ENCODE results near the gene STK26. TPM values are rescaled to one million over a fixed set of nuclear protein-coding genes. Genes with fewer than 3 reads are reported as not detected.

The STK26 gene
- total RNA-seq, 2 donors from 2014 or later: 7.7 to 11.1 TPM

DNA sequence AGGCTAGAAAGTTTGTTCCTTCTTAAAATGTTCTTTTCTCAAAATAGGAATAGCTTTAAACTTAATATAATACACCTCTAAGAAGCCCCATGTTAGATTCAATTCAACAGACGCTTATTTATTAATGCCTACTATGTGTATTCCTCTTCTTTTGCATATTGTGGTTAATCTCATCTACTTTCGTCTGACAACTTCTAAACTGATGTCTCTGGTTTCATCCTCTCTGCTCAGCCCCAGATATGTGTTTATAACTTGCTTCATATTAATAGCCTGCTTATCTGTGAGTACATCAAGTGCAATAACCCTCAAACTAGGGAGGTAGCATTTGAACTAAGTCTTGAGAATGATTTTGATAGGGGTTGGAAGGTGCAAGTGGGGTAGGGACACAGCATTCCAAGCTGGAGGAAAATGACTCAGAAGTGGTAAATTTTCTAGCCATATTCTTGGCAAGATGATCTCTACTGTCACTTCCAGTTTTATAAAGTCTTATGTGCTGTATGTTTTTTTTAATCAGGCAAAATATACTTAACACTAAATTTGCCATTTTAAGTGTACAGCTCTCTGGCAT is 37.0 kb downstream of the STK26 start:
- Histone ChIP-seq H3K4me1 (ENCODE audit: control insufficient read depth in 1 of 2, low read depth in 2 of 2) (no peaks in the 10 kb centered on the region), H3K9me3 (no peaks in the 10 kb centered on the region), H3K36me3 (no peaks in the 10 kb centered on the region), H3K27ac (no peak overlapping the region), H3K27me3 (replicated peaks; ENCODE audit: insufficient read depth) (no peaks in the 10 kb centered on the region), H3K4me3 (no peak overlapping the region)
- ATAC-seq (ENCODE audit: insufficient number of reproducible peaks, low FRiP score, low read depth): no peak
- no peak for DNase-seq (ENCODE audit: low spot score)
- TF ChIP-seq, protein P1, sequence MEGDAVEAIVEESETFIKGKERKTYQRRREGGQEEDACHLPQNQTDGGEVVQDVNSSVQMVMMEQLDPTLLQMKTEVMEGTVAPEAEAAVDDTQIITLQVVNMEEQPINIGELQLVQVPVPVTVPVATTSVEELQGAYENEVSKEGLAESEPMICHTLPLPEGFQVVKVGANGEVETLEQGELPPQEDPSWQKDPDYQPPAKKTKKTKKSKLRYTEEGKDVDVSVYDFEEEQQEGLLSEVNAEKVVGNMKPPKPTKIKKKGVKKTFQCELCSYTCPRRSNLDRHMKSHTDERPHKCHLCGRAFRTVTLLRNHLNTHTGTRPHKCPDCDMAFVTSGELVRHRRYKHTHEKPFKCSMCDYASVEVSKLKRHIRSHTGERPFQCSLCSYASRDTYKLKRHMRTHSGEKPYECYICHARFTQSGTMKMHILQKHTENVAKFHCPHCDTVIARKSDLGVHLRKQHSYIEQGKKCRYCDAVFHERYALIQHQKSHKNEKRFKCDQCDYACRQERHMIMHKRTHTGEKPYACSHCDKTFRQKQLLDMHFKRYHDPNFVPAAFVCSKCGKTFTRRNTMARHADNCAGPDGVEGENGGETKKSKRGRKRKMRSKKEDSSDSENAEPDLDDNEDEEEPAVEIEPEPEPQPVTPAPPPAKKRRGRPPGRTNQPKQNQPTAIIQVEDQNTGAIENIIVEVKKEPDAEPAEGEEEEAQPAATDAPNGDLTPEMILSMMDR (IDR thresholded peaks at IDR 0.05): no peak

DNA sequence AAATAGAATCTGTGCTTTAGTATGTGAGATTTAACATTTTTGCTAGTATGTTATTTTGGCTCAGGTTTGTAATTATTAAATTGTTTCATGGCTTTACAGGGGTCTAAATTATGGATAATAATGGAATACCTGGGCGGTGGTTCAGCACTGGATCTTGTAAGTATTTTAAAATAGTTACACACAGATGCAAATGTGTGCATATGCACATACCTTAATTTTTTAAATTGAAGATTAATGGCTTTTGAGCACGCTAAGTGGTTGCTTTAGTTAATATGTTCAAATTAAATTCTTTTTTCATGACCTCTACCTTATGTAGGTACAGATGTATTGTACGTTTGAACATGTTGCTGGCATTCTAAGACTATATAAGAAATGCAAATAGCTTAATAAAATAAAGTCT is 40.2 kb downstream of the STK26 start:
- Histone ChIP-seq H3K4me3 (no peak overlapping the region), H3K36me3 (no peaks in the 10 kb centered on the region), H3K4me1 (ENCODE audit: control insufficient read depth in 1 of 2, low read depth in 2 of 2) (no peaks in the 10 kb centered on the region), H3K27ac (no peak overlapping the region), H3K27me3 (replicated peaks; ENCODE audit: insufficient read depth) (no peaks in the 10 kb centered on the region), H3K9me3 (no peaks in the 10 kb centered on the region)
- no peak for ATAC-seq (ENCODE audit: insufficient number of reproducible peaks, low FRiP score, low read depth)
- TF ChIP-seq, protein P1 (IDR thresholded peaks at IDR 0.05): no peak
- no peak for DNase-seq (ENCODE audit: low spot score)

DNA sequence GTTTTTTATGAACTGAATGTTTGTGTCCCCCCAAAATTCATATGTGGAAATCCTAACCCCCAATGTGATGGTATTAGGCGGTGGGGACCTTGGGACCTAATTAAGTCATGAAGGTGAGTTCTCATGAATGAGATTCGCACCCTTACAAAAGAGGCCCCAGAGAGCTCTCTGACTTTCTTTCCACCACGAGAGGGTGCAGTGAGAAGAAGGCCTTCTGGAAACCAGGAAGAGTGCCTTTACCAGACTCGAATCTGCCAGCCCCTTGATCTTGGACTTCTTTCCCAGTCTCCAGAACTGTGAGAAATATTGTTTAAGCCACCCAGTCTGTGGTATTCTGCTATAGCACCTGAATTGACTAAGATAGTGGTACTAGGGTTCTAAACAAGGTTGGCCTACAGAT is 40.8 kb downstream of the STK26 start:
- Histone ChIP-seq H3K4me1 (ENCODE audit: control insufficient read depth in 1 of 2, low read depth in 2 of 2) (no peaks in the 10 kb centered on the region), H3K36me3 (no peaks in the 10 kb centered on the region), H3K9me3 (no peaks in the 10 kb centered on the region), H3K27ac (no peak overlapping the region), H3K27me3 (replicated peaks; ENCODE audit: insufficient read depth) (no peaks in the 10 kb centered on the region), H3K4me3 (no peak overlapping the region)
- DNase-seq (ENCODE audit: low spot score) (no peak), ATAC-seq (ENCODE audit: insufficient number of reproducible peaks, low FRiP score, low read depth) (no peak)
- TF ChIP-seq, protein P1 (IDR thresholded peaks at IDR 0.05): no peak

DNA sequence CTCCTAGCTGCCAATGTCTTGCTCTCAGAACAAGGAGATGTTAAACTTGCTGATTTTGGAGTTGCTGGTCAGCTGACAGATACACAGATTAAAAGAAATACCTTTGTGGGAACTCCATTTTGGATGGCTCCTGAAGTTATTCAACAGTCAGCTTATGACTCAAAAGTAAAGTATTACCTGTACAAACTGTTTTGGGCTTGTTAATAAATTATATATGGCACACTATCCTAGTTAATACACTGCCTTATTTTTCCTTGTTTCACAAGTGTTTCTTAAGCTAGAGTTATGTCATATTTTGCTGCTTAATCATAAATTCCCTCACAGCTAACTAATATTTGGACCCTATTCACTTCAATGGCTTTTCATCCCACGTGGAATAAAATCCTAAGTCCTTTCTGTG is 45.3 kb downstream of the STK26 start:
- ATAC-seq (ENCODE audit: insufficient number of reproducible peaks, low FRiP score, low read depth) (no peak), DNase-seq (ENCODE audit: low spot score) (no peak)
- H3K27me3 ChIP-seq (replicated peaks; ENCODE audit: insufficient read depth): no peaks in the 10 kb centered on the region
- no peaks in the 10 kb centered on the region for H3K9me3 ChIP-seq
- no peak overlapping the region for H3K4me3 ChIP-seq
- TF ChIP-seq, protein P1 (IDR thresholded peaks at IDR 0.05): no peak
- no peaks in the 10 kb centered on the region for H3K36me3 ChIP-seq
- H3K27ac ChIP-seq: no peak overlapping the region
- no peaks in the 10 kb centered on the region for H3K4me1 ChIP-seq (ENCODE audit: control insufficient read depth in 1 of 2, low read depth in 2 of 2)

DNA sequence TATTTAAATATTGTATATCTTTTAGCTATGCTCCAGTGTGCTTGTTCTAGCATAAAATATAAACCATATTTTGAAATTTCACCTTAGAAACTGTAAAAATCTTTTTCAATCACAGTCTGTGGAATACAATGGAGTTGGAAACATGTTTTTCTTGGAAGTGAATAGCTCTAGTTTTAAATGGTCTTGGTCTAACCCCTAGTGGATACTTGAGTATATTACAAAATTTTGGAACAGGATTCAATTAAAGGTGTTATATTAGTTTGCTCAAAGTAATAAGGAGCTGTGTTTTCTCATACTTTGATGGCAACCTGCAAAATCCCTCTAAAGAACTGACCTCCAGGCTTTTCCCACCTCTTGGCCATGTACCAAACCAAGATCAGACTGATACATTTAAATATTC is 48.2 kb downstream of the STK26 start:
- Histone ChIP-seq H3K4me1 (ENCODE audit: control insufficient read depth in 1 of 2, low read depth in 2 of 2) (no peaks in the 10 kb centered on the region), H3K36me3 (no peaks in the 10 kb centered on the region), H3K27me3 (replicated peaks; ENCODE audit: insufficient read depth) (no peaks in the 10 kb centered on the region), H3K9me3 (no peaks in the 10 kb centered on the region), H3K4me3 (no peak overlapping the region), H3K27ac (no peak overlapping the region)
- DNase-seq (ENCODE audit: low spot score) (no peak), ATAC-seq (ENCODE audit: insufficient number of reproducible peaks, low FRiP score, low read depth) (no peak)
- TF ChIP-seq, protein P1 (IDR thresholded peaks at IDR 0.05): peak; percentile 19

Measured in thoracic aorta (tissue), 2 donors.